K562 (cell line): ENCODE measurements around the gene TRIAP1. TPM values are rescaled to one million over a fixed set of nuclear protein-coding genes. Genes with fewer than 3 reads are reported as not detected.

Source experiments
- ATF7 ChIP-seq: fragments of 450-650 bp; IDR thresholded peaks from 2 replicates; pipeline ENCODE4 v1.7.1; 2014; ENCODE audit warnings: mild to moderate bottlenecking, moderate library complexity
- CBX8 ChIP-seq: fragments of 200-600 bp; sonication (generic); IDR thresholded peaks from 2 replicates; pipeline ENCODE4 v1.6.1; 2012; ENCODE audit warnings: borderline replicate concordance, mixed run types, low read depth, mild to moderate bottlenecking, moderate library complexity, mixed read lengths, low read length, control low read depth, inconsistent platforms; ENCODE audit not compliant: poor library complexity, severe bottlenecking; ENCODE audit errors: extremely low read depth
- CTBP1 ChIP-seq: fragments of 450-650 bp; IDR thresholded peaks from 2 replicates; pipeline ENCODE4 v1.6.1; 2016; ENCODE audit warnings: borderline replicate concordance
- CTCF ChIP-seq, 3 experiments: IDR thresholded peaks in 2 of 3; conservative IDR thresholded peaks in 1 of 3; 2 replicates each; pipeline ENCODE4 v1.5.1; 2011 to 2012; ENCODE audit warnings: low read length in 3 of 3, mild to moderate bottlenecking in 3 of 3, control low read depth in 2 of 3, improper control_type of control experiment in 1 of 3, inconsistent platforms in 1 of 3, low read depth in 1 of 3, mixed read lengths in 1 of 3, moderate library complexity in 1 of 3; ENCODE audit not compliant: insufficient read depth in 2 of 3
- EWSR1 ChIP-seq: fragments of 450-650 bp; IDR thresholded peaks from 2 replicates; pipeline ENCODE4 v1.6.1; 2018; ENCODE audit warnings: borderline replicate concordance, mild to moderate bottlenecking, low read depth, moderate library complexity; ENCODE audit not compliant: partially characterized antibody
- KHSRP ChIP-seq: fragments of 450-650 bp; IDR thresholded peaks from 2 replicates; pipeline ENCODE4 v1.6.1; 2017
- MEF2D ChIP-seq: conservative IDR thresholded peaks from 2 replicates; pipeline ENCODE4 v1.6.1; 2016; ENCODE audit warnings: low read depth, missing genetic modification characterization, missing compliant biosample characterization
- MXI1 ChIP-seq: IDR thresholded peaks from 2 replicates; pipeline ENCODE4 v1.6.1; 2011; ENCODE audit warnings: low read depth, mild to moderate bottlenecking, improper control_type of control experiment, low read length
- PREB ChIP-seq: sonication (generic); formaldehyde crosslinking; IDR thresholded peaks from 2 replicates; pipeline ENCODE4 v1.8.1; 2023; ENCODE audit warnings: mild to moderate bottlenecking, missing genetic modification reagents
- RBM39 ChIP-seq: fragments of 200-400 bp; formaldehyde crosslinking; optimal IDR thresholded peaks from 2 replicates; pipeline ENCODE3; 2018; ENCODE audit warnings: low read depth, low read length
- RNF2 ChIP-seq: sonication (generic); IDR thresholded peaks from 2 replicates; pipeline ENCODE4 v1.6.1; 2016
- SMAD4 ChIP-seq: fragments of 250-450 bp; sonication (Bioruptor Pico); conservative IDR thresholded peaks from 2 replicates; pipeline ENCODE4 v1.8.0; 2021; ENCODE audit warnings: inconsistent platforms, mild to moderate bottlenecking, moderate library complexity
- TEAD4 ChIP-seq, 2 experiments: sonication (generic) in 1 of 2; formaldehyde crosslinking in 1 of 2; IDR thresholded peaks; 2 replicates each; pipeline versions ENCODE4 v1.6.1 to v1.8.0; 2012 to 2022; ENCODE audit warnings: borderline replicate concordance in 1 of 2, inconsistent platforms in 1 of 2, low read length in 1 of 2, mild to moderate bottlenecking in 1 of 2, missing genetic modification reagents in 1 of 2
- XRCC4 ChIP-seq: IDR thresholded peaks from one replicate; pipeline ENCODE4 v1.6.1; 2011; ENCODE audit not compliant: insufficient read depth, insufficient read length; ENCODE audit errors: extremely low read depth
- ZNF217 ChIP-seq: sonication (generic); formaldehyde crosslinking; IDR thresholded peaks from 2 replicates; pipeline ENCODE4 v1.8.0; 2022; ENCODE audit warnings: mild to moderate bottlenecking, missing genetic modification reagents
- ZNF232 ChIP-seq: sonication (generic); formaldehyde crosslinking; IDR thresholded peaks from 2 replicates; pipeline ENCODE4 v1.8.0; 2022; ENCODE audit warnings: mild to moderate bottlenecking, missing genetic modification reagents
- ZNF561 ChIP-seq: fragments of 450-650 bp; formaldehyde crosslinking; conservative IDR thresholded peaks from 2 replicates; pipeline ENCODE4 v1.4.0; 2020; ENCODE audit warnings: mild to moderate bottlenecking, moderate library complexity
- polyA plus RNA-seq, 8 experiments: library from polyadenylated mRNA; depleted of rRNA in 4 of 8; stranded (reverse) in 5 of 8; unstranded in 3 of 8; fragments of >200 nt; fragmentation: Nextera tagmentation in 2 of 8; fragmentation: Illumina TruSeq in 1 of 8; extraction: Ambion mirVana in 2 of 8; extraction: Trizol in 1 of 8; gene quantifications; 2 replicates each; pipeline versions ENCODE4 v1.2.1 to v1.2.3, GENCODE V29; 2011 to 2014; ENCODE audit warnings: inconsistent platforms in 1 of 8, missing spikeins in 1 of 8
- total RNA-seq, 7 experiments: library from RNA; depleted of rRNA in 6 of 7; stranded (reverse); fragments of >200 nt in 6 of 7; fragmentation: Illumina TruSeq in 2 of 7; extraction: Trizol in 2 of 7; gene quantifications; 2 replicates each; pipeline versions ENCODE4 v1.2.1 to v1.2.3, GENCODE V29; 2011 to 2021; ENCODE audit warnings: low replicate concordance in 1 of 7
- TF ChIP-seq, protein P1 (sequence below): fragments of 250-450 bp; sonication (Bioruptor Pico); IDR thresholded peaks from 2 replicates; pipeline ENCODE4 v1.5.0; 2021
- TF ChIP-seq, protein P2 (sequence below): fragments of 200-800 bp; sonication (Bioruptor generic); IDR thresholded peaks from 2 replicates; pipeline ENCODE4 v1.6.1; 2016; ENCODE audit warnings: missing genetic modification characterization, missing compliant biosample characterization

TRIAP1 gene
- total and polyA plus RNA-seq, 9 of the 15 experiments (the other 6 are each of a cell fraction or from before 2014, with no cell fraction given), result 37.3 to 354 (median 65.4) TPM

DNA sequence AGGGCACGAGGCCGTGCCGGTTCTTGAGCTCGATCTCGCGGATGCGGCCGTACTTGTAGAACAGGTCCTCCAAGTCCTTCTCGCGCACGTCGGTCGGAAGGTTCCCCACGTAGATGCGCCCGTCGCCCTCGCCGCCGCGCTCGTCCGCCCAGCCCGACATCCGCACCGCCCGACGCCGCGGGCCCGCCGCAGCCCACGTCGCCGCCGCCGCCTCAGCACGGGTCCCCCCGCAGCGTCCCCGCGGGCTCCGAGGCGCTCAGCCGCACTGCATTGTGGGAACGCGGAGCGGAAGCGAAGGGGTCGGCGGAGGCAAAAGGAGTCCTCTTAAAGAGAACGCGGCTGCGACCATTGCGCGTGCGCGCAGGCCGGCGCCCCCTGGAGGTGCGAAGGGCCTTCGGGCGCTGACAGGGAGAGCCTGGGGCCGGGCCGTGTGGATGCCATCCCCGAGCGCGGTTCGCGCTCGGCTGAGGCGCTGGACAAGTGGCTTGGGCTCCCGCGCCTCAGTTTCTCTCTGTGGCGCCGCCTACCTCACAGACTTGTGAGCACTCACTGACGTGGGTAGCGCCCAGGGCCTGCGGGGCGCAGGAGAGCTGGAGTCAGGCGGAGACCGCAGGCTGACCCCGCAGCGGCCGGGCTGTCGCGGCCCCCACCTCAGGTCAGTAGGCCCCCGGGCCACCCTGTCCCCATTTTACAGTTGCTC is 23.4 kb upstream of the TRIAP1 start, which contains the start of gene SRSF9 (continued):
- TF ChIP-seq, protein P1, sequence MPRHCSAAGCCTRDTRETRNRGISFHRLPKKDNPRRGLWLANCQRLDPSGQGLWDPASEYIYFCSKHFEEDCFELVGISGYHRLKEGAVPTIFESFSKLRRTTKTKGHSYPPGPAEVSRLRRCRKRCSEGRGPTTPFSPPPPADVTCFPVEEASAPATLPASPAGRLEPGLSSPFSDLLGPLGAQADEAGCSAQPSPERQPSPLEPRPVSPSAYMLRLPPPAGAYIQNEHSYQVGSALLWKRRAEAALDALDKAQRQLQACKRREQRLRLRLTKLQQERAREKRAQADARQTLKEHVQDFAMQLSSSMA (CRISPR knock-in tag), result peak; percentile 83; the same call in 1 of the 2 replicates
- peak; percentile 75; the same call in 1 of the 2 replicates for TF ChIP-seq SMAD4 (CRISPR knock-in tag)
- TF ChIP-seq, protein P2, sequence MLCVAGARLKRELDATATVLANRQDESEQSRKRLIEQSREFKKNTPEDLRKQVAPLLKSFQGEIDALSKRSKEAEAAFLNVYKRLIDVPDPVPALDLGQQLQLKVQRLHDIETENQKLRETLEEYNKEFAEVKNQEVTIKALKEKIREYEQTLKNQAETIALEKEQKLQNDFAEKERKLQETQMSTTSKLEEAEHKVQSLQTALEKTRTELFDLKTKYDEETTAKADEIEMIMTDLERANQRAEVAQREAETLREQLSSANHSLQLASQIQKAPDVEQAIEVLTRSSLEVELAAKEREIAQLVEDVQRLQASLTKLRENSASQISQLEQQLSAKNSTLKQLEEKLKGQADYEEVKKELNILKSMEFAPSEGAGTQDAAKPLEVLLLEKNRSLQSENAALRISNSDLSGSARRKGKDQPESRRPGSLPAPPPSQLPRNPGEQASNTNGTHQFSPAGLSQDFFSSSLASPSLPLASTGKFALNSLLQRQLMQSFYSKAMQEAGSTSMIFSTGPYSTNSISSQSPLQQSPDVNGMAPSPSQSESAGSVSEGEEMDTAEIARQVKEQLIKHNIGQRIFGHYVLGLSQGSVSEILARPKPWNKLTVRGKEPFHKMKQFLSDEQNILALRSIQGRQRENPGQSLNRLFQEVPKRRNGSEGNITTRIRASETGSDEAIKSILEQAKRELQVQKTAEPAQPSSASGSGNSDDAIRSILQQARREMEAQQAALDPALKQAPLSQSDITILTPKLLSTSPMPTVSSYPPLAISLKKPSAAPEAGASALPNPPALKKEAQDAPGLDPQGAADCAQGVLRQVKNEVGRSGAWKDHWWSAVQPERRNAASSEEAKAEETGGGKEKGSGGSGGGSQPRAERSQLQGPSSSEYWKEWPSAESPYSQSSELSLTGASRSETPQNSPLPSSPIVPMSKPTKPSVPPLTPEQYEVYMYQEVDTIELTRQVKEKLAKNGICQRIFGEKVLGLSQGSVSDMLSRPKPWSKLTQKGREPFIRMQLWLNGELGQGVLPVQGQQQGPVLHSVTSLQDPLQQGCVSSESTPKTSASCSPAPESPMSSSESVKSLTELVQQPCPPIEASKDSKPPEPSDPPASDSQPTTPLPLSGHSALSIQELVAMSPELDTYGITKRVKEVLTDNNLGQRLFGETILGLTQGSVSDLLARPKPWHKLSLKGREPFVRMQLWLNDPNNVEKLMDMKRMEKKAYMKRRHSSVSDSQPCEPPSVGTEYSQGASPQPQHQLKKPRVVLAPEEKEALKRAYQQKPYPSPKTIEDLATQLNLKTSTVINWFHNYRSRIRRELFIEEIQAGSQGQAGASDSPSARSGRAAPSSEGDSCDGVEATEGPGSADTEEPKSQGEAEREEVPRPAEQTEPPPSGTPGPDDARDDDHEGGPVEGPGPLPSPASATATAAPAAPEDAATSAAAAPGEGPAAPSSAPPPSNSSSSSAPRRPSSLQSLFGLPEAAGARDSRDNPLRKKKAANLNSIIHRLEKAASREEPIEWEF, result no peak
- peak; percentile 88 for TF ChIP-seq CTBP1
- TF ChIP-seq PREB (CRISPR knock-in tag), result no peak
- no peak for TF ChIP-seq XRCC4
- TF ChIP-seq CTCF (IDR thresholded peaks at IDR 0.05 in 2 of 3, conservative IDR thresholded peaks at IDR 0.05 in 1 of 3; ENCODE audit: insufficient read depth in 2 of 3, low read depth in 1 of 3, low read length in 3 of 3), result peak; percentile 88 to 94 (median 93)
- peak; percentile 68; the same call in 1 of the 2 replicates for TF ChIP-seq RNF2
- no peak for TF ChIP-seq TEAD4 (IDR thresholded peaks at IDR 0.05; ENCODE audit: low read length)
- no peak for TF ChIP-seq TEAD4 (CRISPR knock-in tag; IDR thresholded peaks at IDR 0.05; ENCODE audit: borderline replicate concordance)
- TF ChIP-seq RBM39, result no peak
- 0 out of 2 replicates have a peak, but pooled peaks have one; percentile 62 for TF ChIP-seq ZNF232 (CRISPR knock-in tag)
- TF ChIP-seq ZNF561, result no peak
- TF ChIP-seq KHSRP, result no peak
- no peak for TF ChIP-seq EWSR1
- TF ChIP-seq ATF7, result peak; percentile 77
- TF ChIP-seq MEF2D (tag), result no peak
- no peak; the same call in 1 of the 2 replicates for TF ChIP-seq MXI1
- no peak for TF ChIP-seq ZNF217 (CRISPR knock-in tag)
- no peak for TF ChIP-seq CBX8
